Measurements from ENCODE around the gene HES1. TPM values are rescaled to one million over a fixed set of nuclear protein-coding genes. Genes with fewer than 3 reads are reported as not detected.
"Not testable (repeated sequence)": the region's sequence is repeated elsewhere in the genome, so short reads cannot be mapped to it uniquely, and the experiment has no call there.

Gene HES1
- total RNA-seq, 1 experiment from 2014 or later = 49.0 TPM

- in situ Hi-C loops (cut with HindIII; ENCODE audit: low pct_unique_long_range_greater_than_20kb, low sequenced_read_pairs) = no loop called here
- no peak for DNase-seq (ENCODE audit: low read depth, low spot score)
These were observed 487 bp upstream of the HES1 start for GRCh38 chr3:194135516-194135805.

- peak; percentile 25 for DNase-seq (ENCODE audit: low read depth, low spot score)
- in situ Hi-C loops (cut with HindIII; ENCODE audit: low pct_unique_long_range_greater_than_20kb, low sequenced_read_pairs) = no loop called here
These were observed 615 bp downstream of the HES1 start for GRCh38 chr3:194136519-194137007.

DNA sequence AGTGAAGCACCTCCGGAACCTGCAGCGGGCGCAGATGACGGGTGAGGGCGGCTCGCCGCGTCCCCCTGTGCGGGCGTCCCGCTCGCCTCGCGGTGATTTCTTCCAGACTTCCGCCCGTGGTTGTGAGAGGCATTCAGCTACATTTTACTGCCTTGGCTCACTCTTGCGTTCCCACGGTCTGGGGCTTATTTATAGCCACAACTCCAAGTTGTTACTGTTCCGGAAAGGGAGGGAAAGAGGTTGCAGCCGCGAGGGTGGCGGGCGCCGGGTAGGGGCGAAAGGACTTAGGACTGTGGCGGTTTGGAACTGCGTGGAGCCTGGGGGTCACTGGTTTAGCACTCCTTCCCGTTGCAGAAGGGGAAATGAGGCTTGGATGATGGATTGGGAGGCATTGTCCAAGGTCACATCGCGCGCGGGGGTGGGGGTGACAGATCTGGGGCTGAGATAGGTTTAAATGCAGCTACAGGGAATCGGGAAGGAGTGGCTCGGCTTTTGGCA is 1.1 kb downstream of the HES1 start:
- DNase-seq (ENCODE audit: low read depth, low spot score) = peak; percentile 27
- in situ Hi-C loops (cut with HindIII; ENCODE audit: low pct_unique_long_range_greater_than_20kb, low sequenced_read_pairs) = no loop called here

DNA sequence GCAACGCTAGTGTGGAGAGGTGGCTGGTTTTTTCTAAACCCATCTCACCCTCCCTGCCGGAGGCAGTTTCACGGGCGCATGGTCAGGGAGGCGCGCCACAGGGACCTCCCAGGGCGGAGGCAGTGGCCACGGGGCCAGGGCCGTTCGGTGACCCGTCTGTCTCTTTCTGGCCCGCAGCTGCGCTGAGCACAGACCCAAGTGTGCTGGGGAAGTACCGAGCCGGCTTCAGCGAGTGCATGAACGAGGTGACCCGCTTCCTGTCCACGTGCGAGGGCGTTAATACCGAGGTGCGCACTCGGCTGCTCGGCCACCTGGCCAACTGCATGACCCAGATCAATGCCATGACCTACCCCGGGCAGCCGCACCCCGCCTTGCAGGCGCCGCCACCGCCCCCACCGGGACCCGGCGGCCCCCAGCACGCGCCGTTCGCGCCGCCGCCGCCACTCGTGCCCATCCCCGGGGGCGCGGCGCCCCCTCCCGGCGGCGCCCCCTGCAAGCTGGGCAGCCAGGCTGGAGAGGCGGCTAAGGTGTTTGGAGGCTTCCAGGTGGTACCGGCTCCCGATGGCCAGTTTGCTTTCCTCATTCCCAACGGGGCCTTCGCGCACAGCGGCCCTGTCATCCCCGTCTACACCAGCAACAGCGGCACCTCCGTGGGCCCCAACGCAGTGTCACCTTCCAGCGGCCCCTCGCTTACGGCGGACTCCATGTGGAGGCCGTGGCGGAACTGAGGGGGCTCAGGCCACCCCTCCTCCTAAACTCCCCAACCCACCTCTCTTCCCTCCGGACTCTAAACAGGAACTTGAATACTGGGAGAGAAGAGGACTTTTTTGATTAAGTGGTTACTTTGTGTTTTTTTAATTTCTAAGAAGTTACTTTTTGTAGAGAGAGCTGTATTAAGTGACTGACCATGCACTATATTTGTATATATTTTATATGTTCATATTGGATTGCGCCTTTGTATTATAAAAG is 1.8 kb downstream of the HES1 start:
- in situ Hi-C loops (cut with HindIII; ENCODE audit: low pct_unique_long_range_greater_than_20kb, low sequenced_read_pairs) = no loop called here

DNA sequence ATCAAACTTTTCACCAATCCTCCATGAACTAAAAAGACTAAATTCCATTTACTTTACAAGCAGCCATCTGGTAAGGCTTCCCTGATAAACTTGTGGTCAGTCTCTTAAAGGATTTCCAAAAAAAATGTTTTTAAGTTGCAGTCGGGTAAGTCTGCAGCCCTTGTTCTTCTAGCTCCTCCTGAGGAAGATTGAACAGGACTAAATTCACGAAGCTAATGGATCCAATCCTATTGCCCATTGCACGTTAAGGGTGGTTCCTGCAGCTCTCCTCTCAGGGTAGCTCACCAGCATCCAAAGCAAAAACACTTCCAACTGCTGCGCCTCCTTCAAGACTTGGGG is 2.8 kb downstream of the HES1 start:
- DNase-seq (ENCODE audit: low read depth, low spot score) = peak; percentile 26
- in situ Hi-C loops (cut with HindIII; ENCODE audit: low pct_unique_long_range_greater_than_20kb, low sequenced_read_pairs) = no loop called here

More for the DNA sequence above, 1.8 kb downstream of the HES1 start:
- DNase-seq (ENCODE audit: low read depth, low spot score) = peak; percentile 51

GRCh38 chr3:194139071-194139813 is 3.3 kb downstream of the HES1 start:
- DNase-seq (ENCODE audit: low read depth, low spot score) = peak; percentile 44
- in situ Hi-C loops (cut with HindIII; ENCODE audit: low pct_unique_long_range_greater_than_20kb, low sequenced_read_pairs) = no loop called here

DNA sequence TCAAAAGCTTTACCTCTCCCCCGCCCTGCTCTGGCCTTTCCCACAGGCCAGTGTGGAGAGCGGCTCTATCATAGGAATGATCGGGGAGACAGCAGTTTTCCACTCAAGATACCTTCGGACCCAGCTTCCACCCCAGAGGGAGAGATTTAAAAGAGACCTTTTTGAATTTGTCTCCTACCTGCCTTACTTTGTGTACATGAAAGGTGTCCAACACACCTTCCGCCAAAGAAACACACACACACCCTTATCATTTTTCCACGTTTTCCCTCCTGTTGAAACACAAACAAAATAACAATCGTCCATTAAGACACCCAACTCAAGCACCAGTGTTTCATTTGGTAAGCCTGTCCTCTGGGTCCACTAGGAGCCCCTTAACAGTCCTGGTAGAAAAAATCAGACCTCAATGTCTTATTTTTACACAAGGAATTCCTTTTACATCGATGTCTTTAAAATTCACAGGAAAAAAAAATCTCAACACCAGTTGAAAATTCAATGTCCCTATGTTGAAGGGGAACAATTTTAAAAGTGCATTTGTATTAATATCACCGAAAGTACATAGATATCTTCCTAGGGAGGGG is 4.0 kb downstream of the HES1 start:
- in situ Hi-C loops (cut with HindIII; ENCODE audit: low pct_unique_long_range_greater_than_20kb, low sequenced_read_pairs) = no loop called here

GRCh38 chr3:194140520-194141414 is 4.8 kb downstream of the HES1 start:
- DNase-seq (ENCODE audit: low read depth, low spot score) = no peak
- in situ Hi-C loops (cut with HindIII; ENCODE audit: low pct_unique_long_range_greater_than_20kb, low sequenced_read_pairs) = no loop called here

More for the DNA sequence above, 4.0 kb downstream of the HES1 start:
- DNase-seq (ENCODE audit: low read depth, low spot score) = no peak

- DNase-seq (ENCODE audit: low read depth, low spot score) = no peak
- in situ Hi-C loops (cut with HindIII; ENCODE audit: low pct_unique_long_range_greater_than_20kb, low sequenced_read_pairs) = no loop called here
These were observed 5.6 kb downstream of the HES1 start for GRCh38 chr3:194141415-194142155.

DNA sequence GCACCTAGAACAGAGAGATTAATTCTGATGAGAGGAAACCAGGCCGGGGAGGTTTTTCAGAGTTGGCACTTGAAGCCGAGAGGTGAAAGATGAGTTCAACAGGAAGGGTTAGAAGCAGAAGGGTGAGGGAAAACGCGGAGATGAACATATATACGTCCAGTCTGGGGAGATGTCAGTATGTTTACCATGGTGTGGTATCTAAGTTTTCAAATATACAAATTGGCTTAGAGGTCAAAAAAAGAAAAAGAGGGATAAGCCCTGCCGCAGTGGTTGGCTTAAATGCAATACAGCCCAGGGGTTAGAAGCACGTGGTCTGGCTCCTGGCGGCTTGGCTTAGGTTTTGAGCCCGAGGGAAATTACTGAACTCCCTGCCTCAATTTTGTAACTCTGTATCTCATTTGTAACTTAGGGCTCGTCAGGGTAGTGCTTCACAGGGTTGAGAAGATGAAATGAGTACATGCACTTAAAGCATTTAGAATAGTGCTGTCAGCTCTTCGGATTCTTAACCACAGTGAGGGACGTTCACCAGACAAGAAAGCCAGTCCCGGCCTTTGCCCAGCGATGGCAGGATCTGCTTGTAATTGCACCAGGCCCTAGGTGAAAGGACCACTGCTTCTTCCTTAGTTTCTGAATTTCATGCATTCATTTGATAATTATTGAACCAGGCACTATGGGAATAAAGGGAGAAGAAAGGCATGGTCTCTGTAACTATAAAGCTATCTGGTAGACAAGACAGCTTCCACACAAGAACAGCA is 6.4 kb downstream of the HES1 start:
- in situ Hi-C loops (cut with HindIII; ENCODE audit: low pct_unique_long_range_greater_than_20kb, low sequenced_read_pairs) = no loop called here
- no peak for DNase-seq (ENCODE audit: low read depth, low spot score)

GRCh38 chr3:194145702-194146101 is 9.8 kb downstream of the HES1 start:
- in situ Hi-C loops (cut with HindIII; ENCODE audit: low pct_unique_long_range_greater_than_20kb, low sequenced_read_pairs) = no loop called here
- no peak for DNase-seq (ENCODE audit: low read depth, low spot score)

DNA sequence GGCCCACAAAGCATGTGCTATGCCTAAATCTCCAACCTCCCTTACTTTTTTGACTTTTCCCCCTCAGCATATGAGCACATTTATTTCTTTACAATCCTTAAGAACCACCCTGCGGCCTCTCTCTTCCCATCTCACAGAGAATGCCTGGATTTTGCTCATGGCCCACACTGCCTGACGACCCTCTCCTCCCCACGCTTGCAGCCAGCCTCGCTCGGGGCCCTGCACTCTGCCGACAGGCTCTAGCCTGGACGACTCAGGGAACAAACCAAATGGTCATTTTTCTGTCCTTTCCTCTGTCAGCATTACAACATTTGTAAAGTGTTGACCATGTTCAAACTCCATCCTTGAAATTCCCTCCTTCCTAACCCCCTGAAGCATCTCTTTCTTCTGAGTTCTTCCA is 11.7 kb downstream of the HES1 start:
- DNase-seq (ENCODE audit: low read depth, low spot score) = no peak
- in situ Hi-C loops (cut with HindIII; ENCODE audit: low pct_unique_long_range_greater_than_20kb, low sequenced_read_pairs) = no loop called here

DNA sequence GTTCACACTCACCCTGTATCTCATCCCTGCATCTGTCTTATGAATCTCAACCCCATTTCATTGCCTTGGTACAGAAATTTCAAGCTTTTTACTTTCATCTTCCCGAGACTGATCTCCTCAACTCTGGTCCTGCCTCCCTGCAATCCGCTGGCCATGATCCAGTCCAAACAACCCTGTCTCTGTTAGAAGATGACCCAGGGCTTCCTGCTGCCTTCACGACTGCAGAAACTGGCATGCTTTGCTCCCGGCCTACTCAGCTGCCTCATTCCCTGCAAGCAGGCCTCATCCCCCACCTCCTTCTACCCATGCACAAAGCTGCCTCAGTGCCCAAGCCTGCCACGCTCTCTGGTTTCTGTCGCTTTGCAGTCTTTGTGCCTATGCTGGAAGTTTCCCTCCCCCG is 12.4 kb downstream of the HES1 start:
- DNase-seq (ENCODE audit: low read depth, low spot score) = no peak
- in situ Hi-C loops (cut with HindIII; ENCODE audit: low pct_unique_long_range_greater_than_20kb, low sequenced_read_pairs) = no loop called here

DNA sequence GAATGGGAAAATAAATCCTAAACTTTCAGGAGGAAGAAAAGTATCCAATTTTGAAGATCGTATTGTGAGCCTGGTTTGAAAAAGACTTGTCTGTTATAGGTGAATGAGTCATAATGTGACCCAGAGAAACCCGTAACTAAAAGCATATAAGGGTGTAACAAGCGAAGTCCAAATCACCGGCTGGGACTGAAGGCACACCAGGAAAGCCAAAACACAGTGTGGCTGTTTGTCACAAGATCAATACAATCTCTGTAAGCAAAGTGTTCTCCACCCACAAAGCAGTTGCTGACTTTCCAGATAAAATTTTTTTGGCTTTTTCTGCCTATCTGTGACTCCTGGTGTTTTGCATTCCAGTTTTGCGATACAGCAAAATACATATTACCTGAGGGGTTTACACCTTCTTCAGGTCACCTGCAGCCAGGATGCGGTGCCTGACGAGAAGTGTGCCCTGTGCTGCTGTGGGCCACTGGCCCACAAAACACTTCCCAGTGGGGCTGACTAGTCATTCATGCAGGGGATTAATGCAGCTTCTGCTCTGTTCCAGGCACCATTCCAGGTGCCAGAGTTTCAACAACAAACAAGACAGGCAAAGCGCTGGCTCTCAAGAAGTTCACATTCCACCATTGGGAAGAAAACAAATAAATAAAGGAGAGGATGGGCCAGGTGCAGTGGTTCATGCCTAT is 14.4 kb downstream of the HES1 start:
- in situ Hi-C loops (cut with HindIII; ENCODE audit: low pct_unique_long_range_greater_than_20kb, low sequenced_read_pairs) = no loop called here

GRCh38 chr3:194150935-194151302 is 15.0 kb downstream of the HES1 start:
- DNase-seq (ENCODE audit: low read depth, low spot score); in situ Hi-C loops (cut with HindIII; ENCODE audit: low pct_unique_long_range_greater_than_20kb, low sequenced_read_pairs): not testable (repeated sequence)

More for the DNA sequence above, 14.4 kb downstream of the HES1 start:
- DNase-seq (ENCODE audit: low read depth, low spot score) = no peak

DNA sequence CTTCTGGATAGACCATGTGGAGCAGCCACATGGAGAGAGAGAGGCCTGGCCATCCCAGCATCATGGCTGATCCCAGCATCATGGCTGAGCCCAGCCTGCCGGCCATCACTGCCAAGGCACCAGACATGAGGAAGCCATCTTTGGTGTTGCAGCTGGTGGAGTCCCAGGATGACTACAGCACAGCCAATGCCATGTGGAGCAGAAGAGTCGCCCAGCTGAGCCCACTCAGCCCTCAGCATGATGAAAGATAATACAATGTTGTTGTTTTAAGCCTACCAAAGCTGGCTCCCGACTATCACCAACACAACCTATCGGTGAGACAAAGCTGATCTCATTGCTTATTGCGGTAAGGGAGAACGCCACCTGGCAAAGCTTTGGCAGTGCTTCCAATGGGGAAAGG is 18.4 kb downstream of the HES1 start:
- DNase-seq (ENCODE audit: low read depth, low spot score) = no peak
- in situ Hi-C loops (cut with HindIII; ENCODE audit: low pct_unique_long_range_greater_than_20kb, low sequenced_read_pairs) = no loop called here

Data from SK-MEL-5 (cell line).